Measurements from ENCODE around the gene ST3GAL5.

- no peak for TF ChIP-seq POLR2A (IDR thresholded peaks at IDR 0.05)
- no peak for TF ChIP-seq CTCF (IDR thresholded peaks at IDR 0.05 in 8 of 11, conservative IDR thresholded peaks at IDR 0.05 in 3 of 11)
Observed at GRCh38 chr2:85867121-85867520, 21.7 kb downstream of the ST3GAL5 start.
